GM23248 (cell line): Measurements from ENCODE around the gene LIMS2.

Experiments
- EZH2 ChIP-seq: fragments of 200-600 bp; sonication (generic); IDR thresholded peaks from 2 replicates; pipeline ENCODE4 v1.6.1; 2018; ENCODE audit warnings: antibody characterized with exemption, mild to moderate bottlenecking; ENCODE audit not compliant: insufficient read depth, poor library complexity, severe bottlenecking
- EZH2phosphoT487 ChIP-seq: fragments of 200-600 bp; sonication (generic); IDR thresholded peaks from 2 replicates; pipeline ENCODE4 v1.6.1; 2018; ENCODE audit warnings: antibody characterized with exemption, moderate library complexity, mild to moderate bottlenecking, low read depth; ENCODE audit not compliant: insufficient read depth

GRCh38 chr2:127607399-127607908 lies 67.9 kb downstream of the LIMS2 start:
- no peak for TF ChIP-seq EZH2
- no peak for TF ChIP-seq EZH2phosphoT487
